ENCODE data around the gene DMAC2L. TPM values are rescaled to one million over a fixed set of nuclear protein-coding genes. Genes with fewer than 3 reads are reported as not detected.

The DMAC2L gene
- total RNA-seq (10.8 and 19.1 TPM in 2 replicates), polyA plus RNA-seq (12.5 and 14.1 TPM in 2 replicates)

DNA sequence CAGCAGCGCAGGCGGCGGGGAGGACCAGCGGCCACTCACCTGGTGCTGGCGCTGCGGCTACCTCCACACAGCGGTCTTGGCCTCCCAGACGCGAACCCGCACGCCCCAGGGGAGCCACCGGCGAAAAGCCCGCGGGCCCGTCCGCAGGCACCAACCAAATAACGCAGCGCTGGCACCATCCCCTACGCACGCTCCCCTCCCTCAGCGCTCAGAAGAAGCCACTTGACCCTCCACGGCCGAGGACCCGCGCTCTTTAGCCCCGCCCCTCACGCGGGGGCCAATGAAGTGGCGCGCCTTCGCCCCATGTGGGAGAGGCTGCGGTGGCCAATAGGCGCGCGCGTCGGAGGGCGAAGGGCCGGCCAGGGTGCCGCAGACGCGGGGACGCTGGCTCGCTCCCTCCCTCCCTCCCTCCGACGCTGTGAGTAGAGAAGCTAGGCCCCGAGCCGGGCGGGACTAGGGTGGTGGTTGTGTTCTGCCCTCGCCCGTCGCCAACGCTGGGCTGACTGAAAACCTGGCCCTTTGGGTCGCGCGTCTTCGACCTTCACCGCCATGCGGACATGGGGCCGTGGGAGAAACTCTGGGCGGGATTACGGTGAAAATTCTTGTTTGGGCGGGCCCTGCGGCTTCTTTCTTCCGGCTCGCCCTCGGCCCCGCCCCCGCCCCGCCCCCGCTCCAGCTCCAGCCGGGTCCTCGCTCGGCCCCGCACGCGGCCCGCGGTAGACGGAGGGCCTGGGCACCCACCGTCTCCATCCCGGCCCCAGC is at the start of gene DMAC2L, which contains the start of gene L2HGDH:
TSS of gene DMAC2L (plus strand) at position 353 of the 762 bp plus-strand sequence. CDS start 9,164 bp downstream, outside the sequence.
TSS of gene L2HGDH (minus strand) at position 258 of the 762 bp plus-strand sequence. CDS start at position 179, 79 bp downstream.
- Histone ChIP-seq H3K9me3 (ENCODE audit: low read depth) (no peaks in the 10 kb centered on the region), H3K4me3 (peak within 1 kb of the TSS; percentile 83), H3K4me2 (peak within 1 kb of the TSS; percentile 90), H3K36me3 (replicated peaks; ENCODE audit: insufficient read depth, low read depth) (no peaks in the 10 kb centered on the region), H3K4me1 (ENCODE audit: insufficient read depth) (peaks cover 11% of the 10 kb centered on the region), H2AFZ (peak within 1 kb of the TSS; percentile 90), H3K9me2 (replicated peaks; ENCODE audit: insufficient read depth) (no peaks in the 10 kb centered on the region), H4K20me1 (ENCODE audit: insufficient read depth, poor library complexity, severe bottlenecking) (no peaks in the 10 kb centered on the region), H3K27ac (peak within 1 kb of the TSS; percentile 96), H3K27me3 (no peaks in the 10 kb centered on the region), H3K79me2 (peaks cover 61% of the 10 kb centered on the region)
- TF ChIP-seq, protein P1, sequence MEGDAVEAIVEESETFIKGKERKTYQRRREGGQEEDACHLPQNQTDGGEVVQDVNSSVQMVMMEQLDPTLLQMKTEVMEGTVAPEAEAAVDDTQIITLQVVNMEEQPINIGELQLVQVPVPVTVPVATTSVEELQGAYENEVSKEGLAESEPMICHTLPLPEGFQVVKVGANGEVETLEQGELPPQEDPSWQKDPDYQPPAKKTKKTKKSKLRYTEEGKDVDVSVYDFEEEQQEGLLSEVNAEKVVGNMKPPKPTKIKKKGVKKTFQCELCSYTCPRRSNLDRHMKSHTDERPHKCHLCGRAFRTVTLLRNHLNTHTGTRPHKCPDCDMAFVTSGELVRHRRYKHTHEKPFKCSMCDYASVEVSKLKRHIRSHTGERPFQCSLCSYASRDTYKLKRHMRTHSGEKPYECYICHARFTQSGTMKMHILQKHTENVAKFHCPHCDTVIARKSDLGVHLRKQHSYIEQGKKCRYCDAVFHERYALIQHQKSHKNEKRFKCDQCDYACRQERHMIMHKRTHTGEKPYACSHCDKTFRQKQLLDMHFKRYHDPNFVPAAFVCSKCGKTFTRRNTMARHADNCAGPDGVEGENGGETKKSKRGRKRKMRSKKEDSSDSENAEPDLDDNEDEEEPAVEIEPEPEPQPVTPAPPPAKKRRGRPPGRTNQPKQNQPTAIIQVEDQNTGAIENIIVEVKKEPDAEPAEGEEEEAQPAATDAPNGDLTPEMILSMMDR (IDR thresholded peaks at IDR 0.05; ENCODE audit: poor library complexity), result peak; percentile 53
- TF ChIP-seq EZH2 (IDR thresholded peaks at IDR 0.05; ENCODE audit: borderline replicate concordance) (no peak), EZH2phosphoT487 (IDR thresholded peaks at IDR 0.05; ENCODE audit: low read depth, severe bottlenecking, unreplicated experiment) (no peak)
- under 1% methylated on average over 47 of the region's 83 CpGs for WGBS (ENCODE audit: low lambda C conversion rate, missing lambda C conversion rate)
- peak; percentile 97 for DNase-seq (ENCODE audit: low spot score)

DNA sequence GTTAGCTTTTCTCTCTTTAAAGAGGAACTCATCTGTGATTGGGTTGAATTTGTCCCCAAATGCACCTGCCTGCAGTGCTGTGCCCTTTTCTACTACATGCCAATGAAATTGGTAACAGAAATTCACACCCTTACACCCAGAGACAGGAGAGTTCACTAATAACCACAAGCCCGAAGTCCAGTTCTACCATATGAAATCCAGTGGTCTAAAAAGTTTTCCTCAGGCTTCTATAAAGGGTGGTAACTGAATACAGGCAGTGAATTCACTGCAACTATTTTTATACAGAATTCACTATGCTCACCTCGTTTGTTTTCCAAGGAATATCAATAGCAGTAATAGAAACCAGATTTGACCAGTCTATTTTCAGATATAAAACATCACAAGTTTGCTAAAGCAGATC is 49.3 kb upstream of the DMAC2L start:
- Histone ChIP-seq H3K4me2 (no peak overlapping the region), H3K4me3 (no peak overlapping the region), H3K36me3 (replicated peaks; ENCODE audit: insufficient read depth, low read depth) (no peaks in the 10 kb centered on the region), H3K9me3 (ENCODE audit: low read depth) (no peaks in the 10 kb centered on the region), H3K27ac (no peak overlapping the region), H3K27me3 (no peaks in the 10 kb centered on the region), H4K20me1 (ENCODE audit: insufficient read depth, poor library complexity, severe bottlenecking) (no peaks in the 10 kb centered on the region), H3K9me2 (replicated peaks; ENCODE audit: insufficient read depth) (no peaks in the 10 kb centered on the region), H3K4me1 (ENCODE audit: insufficient read depth) (no peaks in the 10 kb centered on the region), H2AFZ (no peak overlapping the region), H3K79me2 (no peaks in the 10 kb centered on the region)
- TF ChIP-seq EZH2phosphoT487 (IDR thresholded peaks at IDR 0.05; ENCODE audit: low read depth, severe bottlenecking, unreplicated experiment) (no peak), EZH2 (IDR thresholded peaks at IDR 0.05; ENCODE audit: borderline replicate concordance) (no peak)
- TF ChIP-seq, protein P1 (IDR thresholded peaks at IDR 0.05; ENCODE audit: poor library complexity), result no peak
- 69% methylated on average over 2 of the region's 2 CpGs for whole genome bisulfite sequencing (ENCODE audit: low lambda C conversion rate, missing lambda C conversion rate)
- no peak for DNase-seq (ENCODE audit: low spot score)

DNA sequence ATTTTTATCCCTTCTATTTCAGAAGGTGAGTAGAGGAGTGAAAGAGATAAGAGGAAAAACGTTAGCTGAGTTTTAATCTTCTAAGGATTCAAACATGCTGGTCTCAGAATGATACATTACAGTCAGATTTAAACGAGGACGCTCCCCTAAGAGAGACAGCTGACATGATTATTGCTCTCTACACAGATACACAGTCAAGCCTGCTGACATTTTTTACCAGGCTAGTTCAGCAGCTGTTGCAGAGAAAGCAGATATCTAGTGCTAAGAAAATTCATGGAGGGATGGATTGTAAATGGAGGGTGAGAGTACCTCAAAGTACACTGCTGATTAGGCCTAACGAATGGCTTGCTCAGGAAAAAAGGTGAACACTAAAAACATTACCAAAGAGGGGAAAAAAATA is 48.8 kb upstream of the DMAC2L start:
- no peak for DNase-seq (ENCODE audit: low spot score)
- Histone ChIP-seq H3K36me3 (replicated peaks; ENCODE audit: insufficient read depth, low read depth) (no peaks in the 10 kb centered on the region), H3K9me2 (replicated peaks; ENCODE audit: insufficient read depth) (no peaks in the 10 kb centered on the region), H3K4me1 (ENCODE audit: insufficient read depth) (no peaks in the 10 kb centered on the region), H3K27me3 (no peaks in the 10 kb centered on the region), H3K79me2 (no peaks in the 10 kb centered on the region), H3K4me3 (no peak overlapping the region), H3K9me3 (ENCODE audit: low read depth) (no peaks in the 10 kb centered on the region), H3K27ac (no peak overlapping the region), H4K20me1 (ENCODE audit: insufficient read depth, poor library complexity, severe bottlenecking) (no peaks in the 10 kb centered on the region), H3K4me2 (no peak overlapping the region), H2AFZ (no peak overlapping the region)
- 66% methylated on average over 4 of the region's 4 CpGs for WGBS (ENCODE audit: low lambda C conversion rate, missing lambda C conversion rate)
- TF ChIP-seq EZH2phosphoT487 (IDR thresholded peaks at IDR 0.05; ENCODE audit: low read depth, severe bottlenecking, unreplicated experiment), result no peak
- TF ChIP-seq EZH2 (IDR thresholded peaks at IDR 0.05; ENCODE audit: borderline replicate concordance), result no peak
- TF ChIP-seq, protein P1 (IDR thresholded peaks at IDR 0.05; ENCODE audit: poor library complexity), result no peak

Measured in hepatocyte (in vitro differentiated cells).